Mammary epithelial cell (primary cell): Measurements from ENCODE around the gene CALML6.

ENCODE experiments used
- EZH2 ChIP-seq: IDR thresholded peaks from 2 replicates; pipeline ENCODE4 v1.6.1; 2012; ENCODE audit warnings: low read length, inconsistent platforms, borderline replicate concordance
- TF ChIP-seq, protein P1 (sequence below), 2 donors: IDR thresholded peaks in 1 of 2; conservative IDR thresholded peaks in 1 of 2; 2 replicates each; pipeline ENCODE4 v1.5.1; 2011 to 2012; ENCODE audit warnings: inconsistent platforms in 2 of 2, low read length in 2 of 2, mild to moderate bottlenecking in 2 of 2, control low read depth in 1 of 2, low read depth in 1 of 2; ENCODE audit not compliant: insufficient read depth in 1 of 2; ENCODE audit errors: extremely low read depth in 1 of 2

DNA sequence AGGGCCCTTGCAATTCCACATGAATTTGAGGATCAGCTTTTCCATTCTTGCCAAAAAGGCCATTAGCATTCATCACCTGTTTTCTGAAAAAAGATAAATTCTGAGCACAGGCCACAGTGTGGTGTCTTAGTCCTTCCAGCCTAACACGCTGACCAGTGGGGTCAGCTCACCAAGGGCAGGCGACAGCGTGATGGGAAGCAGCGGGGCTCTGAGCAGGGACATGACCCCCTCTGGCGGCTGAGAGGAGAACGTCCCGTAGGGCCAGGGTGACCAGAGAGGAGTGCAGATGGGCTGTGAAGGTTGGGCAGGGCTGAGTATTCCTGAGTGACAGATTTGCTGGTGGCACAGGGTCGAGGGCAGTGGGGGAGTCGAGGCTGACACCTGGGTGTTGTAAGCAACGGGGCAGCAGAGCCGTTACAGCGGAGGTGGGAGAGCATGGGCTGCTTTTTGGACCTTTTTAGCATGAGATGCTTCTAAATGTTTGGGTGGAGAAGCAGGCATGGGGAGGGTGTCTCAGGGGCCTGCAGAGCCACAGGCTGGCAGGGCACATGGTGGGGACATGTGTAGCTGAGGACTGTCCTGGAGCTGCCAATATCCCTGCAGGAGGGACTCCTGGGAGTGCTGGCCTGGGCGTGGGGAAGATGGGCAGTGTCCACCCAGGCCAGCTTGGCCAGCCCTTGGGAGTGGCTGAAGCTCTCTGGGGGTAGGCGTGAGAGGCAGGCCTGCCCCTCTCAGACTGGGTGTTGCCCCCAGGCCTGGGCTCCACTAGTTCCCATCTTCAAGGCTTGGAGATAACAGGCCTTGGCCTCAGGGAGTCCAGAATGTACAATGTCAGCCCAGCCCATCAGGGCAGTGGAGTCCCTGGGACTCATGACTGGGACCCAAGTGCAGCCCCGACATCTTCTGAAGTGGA, 8.6 kb upstream of the CALML6 start:
- TF ChIP-seq, protein P1, sequence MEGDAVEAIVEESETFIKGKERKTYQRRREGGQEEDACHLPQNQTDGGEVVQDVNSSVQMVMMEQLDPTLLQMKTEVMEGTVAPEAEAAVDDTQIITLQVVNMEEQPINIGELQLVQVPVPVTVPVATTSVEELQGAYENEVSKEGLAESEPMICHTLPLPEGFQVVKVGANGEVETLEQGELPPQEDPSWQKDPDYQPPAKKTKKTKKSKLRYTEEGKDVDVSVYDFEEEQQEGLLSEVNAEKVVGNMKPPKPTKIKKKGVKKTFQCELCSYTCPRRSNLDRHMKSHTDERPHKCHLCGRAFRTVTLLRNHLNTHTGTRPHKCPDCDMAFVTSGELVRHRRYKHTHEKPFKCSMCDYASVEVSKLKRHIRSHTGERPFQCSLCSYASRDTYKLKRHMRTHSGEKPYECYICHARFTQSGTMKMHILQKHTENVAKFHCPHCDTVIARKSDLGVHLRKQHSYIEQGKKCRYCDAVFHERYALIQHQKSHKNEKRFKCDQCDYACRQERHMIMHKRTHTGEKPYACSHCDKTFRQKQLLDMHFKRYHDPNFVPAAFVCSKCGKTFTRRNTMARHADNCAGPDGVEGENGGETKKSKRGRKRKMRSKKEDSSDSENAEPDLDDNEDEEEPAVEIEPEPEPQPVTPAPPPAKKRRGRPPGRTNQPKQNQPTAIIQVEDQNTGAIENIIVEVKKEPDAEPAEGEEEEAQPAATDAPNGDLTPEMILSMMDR (conservative IDR thresholded peaks at IDR 0.05 in 1 of 2, IDR thresholded peaks at IDR 0.05 in 1 of 2; ENCODE audit: extremely low read depth in 1 of 2, insufficient read depth in 1 of 2, low read depth in 1 of 2, low read length in 2 of 2) = peak; percentile 95 to 97
- no peak for TF ChIP-seq EZH2
